HepG2 (cell line): ENCODE data around the gene TK1. TPM values are rescaled to one million over a fixed set of nuclear protein-coding genes. Genes with fewer than 3 reads are reported as not detected.
A peak's percentile ranks its signal among the peaks of the same experiment; 100 is the strongest.

Experiments used
- BCLAF1 ChIP-seq: fragments of 450-650 bp; IDR thresholded peaks from 2 replicates; pipeline ENCODE4 v1.6.1; 2017; ENCODE audit warnings: mild to moderate bottlenecking
- CBX2 ChIP-seq, 2 experiments: fragments of 200-600 bp in 1 of 2; sonication (generic); formaldehyde crosslinking in 1 of 2; IDR thresholded peaks; 2 replicates each; pipeline versions ENCODE4 v1.7.0 to v1.8.1; 2018 to 2022; ENCODE audit warnings: low read depth in 2 of 2, low read length in 1 of 2, mild to moderate bottlenecking in 1 of 2, missing genetic modification reagents in 1 of 2
- HBP1 ChIP-seq: IDR thresholded peaks from 2 replicates; pipeline ENCODE4 v1.6.1; 2016; ENCODE audit warnings: low read depth, control low read depth
- KDM5B ChIP-seq: sonication (generic); formaldehyde crosslinking; IDR thresholded peaks from 2 replicates; pipeline ENCODE4 v1.4.0; 2020; ENCODE audit warnings: missing genetic modification reagents, mild to moderate bottlenecking, borderline replicate concordance
- KLF16 ChIP-seq, 2 experiments: sonication (generic) in 1 of 2; formaldehyde crosslinking in 1 of 2; IDR thresholded peaks; 2 replicates each; pipeline versions ENCODE4 v1.6.1 to v1.8.0; 2016 to 2023; ENCODE audit warnings: missing genetic modification reagents in 2 of 2, missing compliant biosample characterization in 1 of 2
- NBN ChIP-seq: fragments of 450-650 bp; conservative IDR thresholded peaks from 2 replicates; pipeline ENCODE4 v1.6.1; 2017
- SIX1 ChIP-seq: sonication (generic); formaldehyde crosslinking; IDR thresholded peaks from 2 replicates; pipeline ENCODE4 v1.4.0; 2020; ENCODE audit warnings: missing genetic modification reagents, borderline replicate concordance
- XRCC5 ChIP-seq: fragments of 200-400 bp; formaldehyde crosslinking; optimal IDR thresholded peaks from 2 replicates; pipeline ENCODE3; 2017; ENCODE audit warnings: mild to moderate bottlenecking, low read length
- ZFP37 ChIP-seq: sonication (generic); formaldehyde crosslinking; IDR thresholded peaks from 2 replicates; pipeline ENCODE4 v1.4.0; 2020; ENCODE audit warnings: missing genetic modification reagents, borderline replicate concordance
- ZFY ChIP-seq: sonication (generic); formaldehyde crosslinking; IDR thresholded peaks from 2 replicates; pipeline ENCODE4 v1.4.0; 2020; ENCODE audit warnings: missing genetic modification reagents
- ZNF343 ChIP-seq: sonication (generic); formaldehyde crosslinking; IDR thresholded peaks from 2 replicates; pipeline ENCODE4 v1.4.0; 2020; ENCODE audit warnings: mild to moderate bottlenecking, missing genetic modification reagents
- ZNF501 ChIP-seq: sonication (generic); formaldehyde crosslinking; IDR thresholded peaks from 2 replicates; pipeline ENCODE4 v1.5.1; 2020; ENCODE audit warnings: mild to moderate bottlenecking, moderate library complexity, missing genetic modification reagents
- ZNF563 ChIP-seq: sonication (generic); formaldehyde crosslinking; IDR thresholded peaks from 2 replicates; pipeline ENCODE4 v1.8.0; 2022; ENCODE audit warnings: mild to moderate bottlenecking, moderate library complexity, missing genetic modification reagents
- polyA plus RNA-seq, 8 experiments: library from polyadenylated mRNA; depleted of rRNA in 3 of 8; stranded (reverse) in 7 of 8; unstranded in 1 of 8; fragments of >200 nt; fragmentation: Illumina TruSeq in 4 of 8; extraction: Trizol in 4 of 8; gene quantifications; 2 replicates each; pipeline versions ENCODE4 v1.2.1 to v1.2.3, GENCODE V29; 2011 to 2016; ENCODE audit warnings: low read depth in 4 of 8, missing spikeins in 1 of 8, mixed read lengths in 1 of 8; ENCODE audit not compliant: insufficient read depth in 1 of 8
- total RNA-seq, 5 experiments: library from RNA; depleted of rRNA; stranded (reverse); fragments of >200 nt; fragmentation: Illumina TruSeq; extraction: Trizol; gene quantifications; 2 replicates each; pipeline ENCODE4 v1.2.3, GENCODE V29; 2016; ENCODE audit warnings: low read depth in 1 of 5
- TF ChIP-seq, protein P1 (sequence below): sonication (generic); formaldehyde crosslinking; IDR thresholded peaks from 2 replicates; pipeline ENCODE4 v1.4.0; 2020; ENCODE audit warnings: missing genetic modification reagents; ENCODE audit errors: not compliant biosample characterization

TK1 gene
- total and polyA plus RNA-seq, 2 of the 13 experiments (the other 11 are each of a cell fraction or from before 2014, with no cell fraction given): 45.0 to 96.0 TPM

- TF ChIP-seq ZNF563 (CRISPR knock-in tag): 0 out of 2 replicates have a peak, but pooled peaks have one; percentile 5
- TF ChIP-seq SIX1 (CRISPR knock-in tag): no peak
- peak in 1 of 2 experiments; percentile 44; a peak in 1 of 4 replicates for TF ChIP-seq KLF16 (CRISPR knock-in tag; IDR thresholded peaks at IDR 0.05)
- no peak for TF ChIP-seq BCLAF1
- no peak for TF ChIP-seq CBX2 (IDR thresholded peaks at IDR 0.05; ENCODE audit: low read depth, low read length)
- peak; percentile 85 for TF ChIP-seq CBX2 (CRISPR knock-in tag; IDR thresholded peaks at IDR 0.05; ENCODE audit: low read depth)
- TF ChIP-seq, protein P1, sequence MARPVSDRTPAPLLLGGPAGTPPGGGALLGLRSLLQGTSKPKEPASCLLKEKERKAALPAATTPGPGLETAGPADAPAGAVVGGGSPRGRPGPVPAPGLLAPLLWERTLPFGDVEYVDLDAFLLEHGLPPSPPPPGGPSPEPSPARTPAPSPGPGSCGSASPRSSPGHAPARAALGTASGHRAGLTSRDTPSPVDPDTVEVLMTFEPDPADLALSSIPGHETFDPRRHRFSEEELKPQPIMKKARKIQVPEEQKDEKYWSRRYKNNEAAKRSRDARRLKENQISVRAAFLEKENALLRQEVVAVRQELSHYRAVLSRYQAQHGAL (CRISPR knock-in tag): no peak
- no peak for TF ChIP-seq ZFP37 (CRISPR knock-in tag)
- no peak for TF ChIP-seq ZNF343 (CRISPR knock-in tag)
- peak; percentile 58; the same call in 1 of the 2 replicates for TF ChIP-seq ZFY (CRISPR knock-in tag)
- TF ChIP-seq KDM5B (CRISPR knock-in tag): peak; percentile 70
- no peak for TF ChIP-seq NBN
- 0 out of 2 replicates have a peak, but pooled peaks have one; percentile 16 for TF ChIP-seq HBP1
- peak; percentile 78 for TF ChIP-seq XRCC5
- peak; percentile 83; the same call in 1 of the 2 replicates for TF ChIP-seq ZNF501 (CRISPR knock-in tag)
Observed at GRCh38 chr17:78140169-78141051, 46.4 kb downstream of the TK1 start (continued).
